ENCODE data around the gene MCRIP2. TPM values are rescaled to one million over a fixed set of nuclear protein-coding genes. Genes with fewer than 3 reads are reported as not detected.

MCRIP2 gene
- total and polyA plus RNA-seq, 9 of the 15 experiments (the other 6 are each of a cell fraction or from before 2014, with no cell fraction given), result 0.80 to 120 (median 35.2) TPM

GRCh38 chr16:679814-680624, 38.4 kb downstream of the MCRIP2 start, which contains the start of gene STUB1 (continued):
- TF ChIP-seq HNRNPL (IDR thresholded peaks at IDR 0.05; ENCODE audit: low read depth, low read length), result no peak; the same call in 1 of the 2 replicates
- TF ChIP-seq TFAP4 (CRISPR knock-in tag; IDR thresholded peaks at IDR 0.05; ENCODE audit: borderline replicate concordance), result peak; percentile 66; the same call in 1 of the 2 replicates
- peak; percentile 59 to 93 (median 66); a peak in 5 of 6 replicates for TF ChIP-seq ZBTB11 (CRISPR knock-in tag; IDR thresholded peaks at IDR 0.05)
- peak; percentile 78 for TF ChIP-seq MAX (CRISPR knock-in tag; IDR thresholded peaks at IDR 0.05)
- peak; percentile 45 for TF ChIP-seq THAP12 (CRISPR knock-in tag; IDR thresholded peaks at IDR 0.05)
- no peak for TF ChIP-seq NCOA2 (IDR thresholded peaks at IDR 0.05; ENCODE audit: partially characterized antibody in 2 of 2)
- TF ChIP-seq TAF1 (IDR thresholded peaks at IDR 0.05; ENCODE audit: control insufficient read depth, extremely low read depth, insufficient read depth, low read length, severe bottlenecking), result peak; percentile 39
- peak; percentile 56; the same call in 1 of the 2 replicates for TF ChIP-seq TOE1 (IDR thresholded peaks at IDR 0.05; ENCODE audit: borderline replicate concordance)
- TF ChIP-seq TOE1 (CRISPR knock-in tag; IDR thresholded peaks at IDR 0.05; ENCODE audit: borderline replicate concordance, low read depth), result no peak
- TF ChIP-seq NFYB (IDR thresholded peaks at IDR 0.05; ENCODE audit: extremely low read depth, insufficient read length), result no peak
- TF ChIP-seq CXXC5 (CRISPR knock-in tag; IDR thresholded peaks at IDR 0.05), result peak; percentile 96
- TF ChIP-seq RFX1 (IDR thresholded peaks at IDR 0.05), result no peak
- TF ChIP-seq VEZF1 (CRISPR knock-in tag; IDR thresholded peaks at IDR 0.05), result peak; percentile 84
- peak; percentile 47 for TF ChIP-seq TBP (optimal IDR thresholded peaks at IDR 0.05; ENCODE audit: low read depth, low read length)
- TF ChIP-seq HDGF (IDR thresholded peaks at IDR 0.05), result no peak
- peak; percentile 85 for TF ChIP-seq TARDBP (IDR thresholded peaks at IDR 0.05)
